ENCODE results near the gene C1orf198. TPM values are rescaled to one million over a fixed set of nuclear protein-coding genes. Genes with fewer than 3 reads are reported as not detected.
"Not testable (repeated sequence)": the region's sequence is repeated elsewhere in the genome, so short reads cannot be mapped to it uniquely, and the experiment has no call there.

The C1orf198 gene
- total RNA-seq, 1 experiment from 2014 or later: 20.5 TPM

- TF ChIP-seq CTCF (conservative IDR thresholded peaks at IDR 0.05) (no peak), EZH2 (IDR thresholded peaks at IDR 0.05; ENCODE audit: low read depth) (no peak)
- no peak for DNase-seq
- intact Hi-C loops (cut with micrococcal nuclease; ENCODE audit: unreplicated experiment): no loop called here
- no peaks in the 10 kb centered on the region for H3K79me2 ChIP-seq (ENCODE audit: low read depth)
- no peaks in the 10 kb centered on the region for H3K4me1 ChIP-seq (replicated peaks; ENCODE audit: insufficient read depth)
- ChIA-PET POLR2A (ENCODE audit: unreplicated experiment) (no interaction called here), CTCF (no interaction called here)
- H2AFZ ChIP-seq: no peak overlapping the region
- H3K27me3 ChIP-seq (ENCODE audit: insufficient read depth, low read depth): no peaks in the 10 kb centered on the region
- H3K9me3 ChIP-seq (ENCODE audit: insufficient read depth, low read depth): no peaks in the 10 kb centered on the region
- no TSS peak for BruUV-seq (replicated peaks)
- no peaks in the 10 kb centered on the region; the same call in 1 of the 2 replicates for H3K36me3 ChIP-seq (ENCODE audit: low read depth)
- H3F3A ChIP-seq (ENCODE audit: insufficient read depth, low read depth): no peaks in the 10 kb centered on the region
- no peak overlapping the region for H3K27ac ChIP-seq
- H3K9me2 ChIP-seq (ENCODE audit: insufficient read depth): no peaks in the 10 kb centered on the region
- no peak overlapping the region for H3K4me3 ChIP-seq
- H3K4me2 ChIP-seq: no peak overlapping the region
- H4K20me1 ChIP-seq (ENCODE audit: insufficient read depth): no peaks in the 10 kb centered on the region
These were observed 17.8 kb downstream of the C1orf198 start for GRCh38 chr1:230850547-230850946.

GRCh38 chr1:230849451-230850224 is 18.7 kb downstream of the C1orf198 start:
- Histone ChIP-seq H3F3A (ENCODE audit: insufficient read depth, low read depth) (no peaks in the 10 kb centered on the region), H3K36me3 (ENCODE audit: low read depth) (no peaks in the 10 kb centered on the region), H3K4me1 (replicated peaks; ENCODE audit: insufficient read depth) (no peaks in the 10 kb centered on the region), H3K27me3 (ENCODE audit: insufficient read depth, low read depth) (no peaks in the 10 kb centered on the region), H3K4me2 (no peak overlapping the region), H4K20me1 (ENCODE audit: insufficient read depth) (no peaks in the 10 kb centered on the region), H3K4me3 (no peak overlapping the region), H3K9me2 (ENCODE audit: insufficient read depth) (no peaks in the 10 kb centered on the region), H3K9me3 (ENCODE audit: insufficient read depth, low read depth) (no peaks in the 10 kb centered on the region), H2AFZ (no peak overlapping the region), H3K27ac (no peak overlapping the region), H3K79me2 (ENCODE audit: low read depth) (no peaks in the 10 kb centered on the region)
- TF ChIP-seq CTCF (conservative IDR thresholded peaks at IDR 0.05): no peak
- TF ChIP-seq EZH2 (IDR thresholded peaks at IDR 0.05; ENCODE audit: low read depth): no peak
- DNase-seq: no peak
- ChIA-PET CTCF (no interaction called here), POLR2A (ENCODE audit: unreplicated experiment) (no interaction called here)
- intact Hi-C loops (cut with micrococcal nuclease; ENCODE audit: unreplicated experiment): no loop called here
- BruUV-seq (replicated peaks): no TSS peak

GRCh38 chr1:230848235-230848634 is 20.1 kb downstream of the C1orf198 start:
- H3K4me3 ChIP-seq: no peak overlapping the region
- H4K20me1 ChIP-seq (ENCODE audit: insufficient read depth): no peaks in the 10 kb centered on the region
- no peaks in the 10 kb centered on the region for H3K9me3 ChIP-seq (ENCODE audit: insufficient read depth, low read depth)
- POLR2A ChIA-PET (ENCODE audit: unreplicated experiment): no interaction called here
- intact Hi-C loops (cut with micrococcal nuclease; ENCODE audit: unreplicated experiment): no loop called here
- no peaks in the 10 kb centered on the region for H3K27me3 ChIP-seq (ENCODE audit: insufficient read depth, low read depth)
- no TSS peak for BruUV-seq (replicated peaks)
- H3K36me3 ChIP-seq (ENCODE audit: low read depth): no peaks in the 10 kb centered on the region
- no peak overlapping the region for H2AFZ ChIP-seq
- CTCF ChIA-PET: no interaction called here
- H3K27ac ChIP-seq: no peak overlapping the region
- H3K9me2 ChIP-seq (ENCODE audit: insufficient read depth): no peaks in the 10 kb centered on the region
- H3K79me2 ChIP-seq (ENCODE audit: low read depth): no peaks in the 10 kb centered on the region
- DNase-seq: no peak
- no peaks in the 10 kb centered on the region for H3F3A ChIP-seq (ENCODE audit: insufficient read depth, low read depth)
- no peak for TF ChIP-seq CTCF (conservative IDR thresholded peaks at IDR 0.05)
- TF ChIP-seq EZH2 (IDR thresholded peaks at IDR 0.05; ENCODE audit: low read depth): no peak
- H3K4me1 ChIP-seq (replicated peaks; ENCODE audit: insufficient read depth): no peaks in the 10 kb centered on the region
- H3K4me2 ChIP-seq: no peak overlapping the region

- H3K9me2 ChIP-seq (ENCODE audit: insufficient read depth); H3K9me3 ChIP-seq (ENCODE audit: insufficient read depth, low read depth); H3K36me3 ChIP-seq (ENCODE audit: low read depth); H3K27me3 ChIP-seq (ENCODE audit: insufficient read depth, low read depth); H2AFZ ChIP-seq; CTCF ChIA-PET; intact Hi-C loops (cut with micrococcal nuclease; ENCODE audit: unreplicated experiment); H3K27ac ChIP-seq; H3K79me2 ChIP-seq (ENCODE audit: low read depth); H4K20me1 ChIP-seq (ENCODE audit: insufficient read depth); BruUV-seq (replicated peaks); DNase-seq; H3K4me2 ChIP-seq; H3K4me1 ChIP-seq (replicated peaks; ENCODE audit: insufficient read depth); POLR2A ChIA-PET (ENCODE audit: unreplicated experiment); H3F3A ChIP-seq (ENCODE audit: insufficient read depth, low read depth); H3K4me3 ChIP-seq: not testable (repeated sequence)
These were observed 23.1 kb downstream of the C1orf198 start for GRCh38 chr1:230845184-230845583.
